Activated B cell treated with CpG ODN at 0.5 μM for 24 hours (primary cell): ENCODE measurements around the gene CEP83. TPM values are rescaled to one million over a fixed set of nuclear protein-coding genes. Genes with fewer than 3 reads are reported as not detected.
"Not testable (repeated sequence)": the region's sequence is repeated elsewhere in the genome, so short reads cannot be mapped to it uniquely, and the experiment has no call there.

Experiments used
- ATAC-seq: fragments of 200-7000 bp; cut with Tn5 transposase; one replicate; pipeline ENCODE4 v1.10.0; 2021; ENCODE audit warnings: low read depth, mild to moderate bottlenecking, moderate library complexity
- CTCF ChIA-PET: fragments of 350-600 bp; sonication (Branson Sonifier 250); formaldehyde crosslinking; loops from one replicate; lab custom pipeline; 2021; ENCODE audit warnings: antibody characterized with exemption; lab: Charles Lee
- POLR2A ChIA-PET: fragments of 350-600 bp; sonication (Branson Sonifier 250); formaldehyde crosslinking; loops from one replicate; lab custom pipeline; 2021; ENCODE audit warnings: antibody characterized with exemption; lab: Charles Lee
- DNase-seq: peaks from one replicate; pipeline ENCODE4 v3.0.0; 2022
- H3K27ac Mint-ChIP-seq: one replicate; pipeline ENCODE4 v1.8.0; 2020; ENCODE audit warnings: mixed read lengths
- H3K27me3 Mint-ChIP-seq: one replicate; pipeline ENCODE4 v1.8.0; 2021; ENCODE audit warnings: mixed read lengths
- H3K36me3 Mint-ChIP-seq: one replicate; pipeline ENCODE4 v1.8.0; 2021; ENCODE audit warnings: low read depth, mixed read lengths
- H3K4me1 Mint-ChIP-seq: one replicate; pipeline ENCODE4 v1.8.0; 2021; ENCODE audit warnings: mixed read lengths
- H3K4me3 Mint-ChIP-seq: one replicate; pipeline ENCODE4 v1.8.0; 2020; ENCODE audit warnings: mild to moderate bottlenecking, mixed read lengths
- H3K9me3 Mint-ChIP-seq: one replicate; pipeline ENCODE4 v1.8.0; 2020; ENCODE audit warnings: mixed read lengths
- CTCF ChIP-seq: fragments of 200-600 bp; IDR thresholded peaks from one replicate; pipeline ENCODE4 v1.8.0; 2022; ENCODE audit warnings: antibody characterized with exemption, mild to moderate bottlenecking
- intact Hi-C: fragments of 100-400 bp; cut with micrococcal nuclease; formaldehyde crosslinking; loops from one replicate; pipeline ENCODE4 v1.15.1; 2024
- total RNA-seq: library from RNA; stranded (reverse); gene quantifications from 2 replicates; pipeline ENCODE4 v1.2.3, GENCODE V29; 2022

CEP83 gene
- total RNA-seq, 1 donor from 2014 or later: 36.9 TPM

DNA sequence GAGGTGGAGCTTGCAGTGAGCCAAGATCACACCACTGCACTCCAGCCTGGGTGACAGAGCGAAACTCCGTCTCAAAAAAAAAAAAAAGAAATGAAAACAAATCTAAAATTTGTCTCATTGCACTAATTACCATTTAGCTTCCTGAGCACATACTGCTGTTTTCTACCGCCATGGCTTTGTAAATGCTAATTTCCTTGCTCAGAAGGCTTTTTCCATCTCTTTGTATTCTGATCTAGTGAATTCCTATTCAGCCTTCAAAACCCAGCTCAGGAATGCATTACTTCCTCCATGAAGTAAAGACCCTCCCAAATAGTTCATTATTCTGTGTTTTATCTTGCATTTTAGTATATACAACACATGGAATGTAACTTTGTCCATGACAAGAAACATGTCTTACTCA lies 33.6 kb downstream of the CEP83 start:
- Mint-ChIP-seq H3K27me3 (no peaks in the 10 kb centered on the region), H3K27ac (no peak overlapping the region), H3K4me1 (no peaks in the 10 kb centered on the region), H3K9me3 (peaks cover 31% of the 10 kb centered on the region), H3K36me3 (peaks cover 34% of the 10 kb centered on the region), H3K4me3 (no peak overlapping the region)
- POLR2A ChIA-PET: no interaction called here
- CTCF ChIA-PET: interaction anchor here (0.7 kb wide), 1 partner anchor 9 kb away, joined by 3 read pairs; no protein-coding TSS in a partner anchor
- DNase-seq (no peak), ATAC-seq (no peak)
- intact Hi-C loops: no loop called here
- no peak for TF ChIP-seq CTCF

DNA sequence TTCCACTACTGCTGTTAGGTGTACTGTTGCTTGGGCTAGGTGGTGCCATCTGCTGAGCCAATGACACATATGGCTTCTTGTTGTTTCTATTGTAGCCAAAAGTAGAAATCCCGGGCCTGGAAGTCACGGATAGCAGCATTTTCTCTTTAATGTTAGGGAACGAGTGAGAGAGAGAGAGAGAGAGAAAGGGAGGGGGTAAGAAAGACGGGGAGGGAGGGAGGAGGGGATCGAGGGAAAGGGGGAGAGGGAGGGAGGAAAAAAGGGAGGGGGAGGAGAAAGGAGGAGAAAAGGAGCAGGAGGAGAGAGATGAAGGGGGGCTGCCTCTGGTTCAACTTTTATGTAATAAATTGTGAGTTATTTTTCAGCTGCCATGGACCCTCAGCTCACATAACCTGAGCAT lies 34.8 kb downstream of the CEP83 start:
- H3K4me3 Mint-ChIP-seq, POLR2A ChIA-PET, intact Hi-C loops, DNase-seq, H3K27me3 Mint-ChIP-seq, H3K27ac Mint-ChIP-seq, ATAC-seq, H3K4me1 Mint-ChIP-seq, CTCF ChIA-PET: not testable (repeated sequence)
- peaks cover 26% of the 10 kb centered on the region for H3K36me3 Mint-ChIP-seq
- H3K9me3 Mint-ChIP-seq: peaks cover 21% of the 10 kb centered on the region

GRCh38 chr12:94421868-94422740 lies 37.6 kb downstream of the CEP83 start:
- H3K36me3 Mint-ChIP-seq: peaks cover 35% of the 10 kb centered on the region
- intact Hi-C loops: no loop called here
- H3K9me3 Mint-ChIP-seq: peaks cover 25% of the 10 kb centered on the region
- POLR2A ChIA-PET: no interaction called here
- DNase-seq (no peak), ATAC-seq (no peak)
- CTCF ChIA-PET: no interaction called here
- no peaks in the 10 kb centered on the region for H3K27me3 Mint-ChIP-seq
- H3K4me3 Mint-ChIP-seq: no peak overlapping the region
- H3K27ac Mint-ChIP-seq: no peak overlapping the region
- H3K4me1 Mint-ChIP-seq: no peaks in the 10 kb centered on the region
- no peak for TF ChIP-seq CTCF

- Mint-ChIP-seq H3K4me1 (peaks cover 11% of the 10 kb centered on the region), H3K36me3 (peaks cover 21% of the 10 kb centered on the region), H3K27me3 (no peaks in the 10 kb centered on the region), H3K27ac (no peak overlapping the region), H3K4me3 (no peak overlapping the region), H3K9me3 (peaks cover 19% of the 10 kb centered on the region)
- ChIA-PET CTCF (no interaction called here), POLR2A (no interaction called here)
- ATAC-seq: no peak
- no peak for TF ChIP-seq CTCF
- intact Hi-C loops: no loop called here
- DNase-seq: no peak
Measured at GRCh38 chr12:94418517-94418916, 41.1 kb downstream of the CEP83 start.

GRCh38 chr12:94416613-94417012 lies 43.1 kb downstream of the CEP83 start:
- ChIA-PET POLR2A (no interaction called here), CTCF (interaction anchor here (0.7 to 1.1 kb wide), 3 partner anchors 17 to 314 kb away, joined by 3 read pairs; no protein-coding TSS in a partner anchor)
- TF ChIP-seq CTCF: no peak
- no peak overlapping the region for H3K4me3 Mint-ChIP-seq
- no peaks in the 10 kb centered on the region for H3K27me3 Mint-ChIP-seq
- peaks cover 17% of the 10 kb centered on the region for H3K36me3 Mint-ChIP-seq
- intact Hi-C loops: no loop called here
- no peak for DNase-seq
- ATAC-seq: no peak
- no peak overlapping the region for H3K27ac Mint-ChIP-seq
- peaks cover 11% of the 10 kb centered on the region for H3K4me1 Mint-ChIP-seq
- peaks cover 12% of the 10 kb centered on the region for H3K9me3 Mint-ChIP-seq
